H9 (cell line): ENCODE data around the gene EXOC6. TPM values are rescaled to one million over a fixed set of nuclear protein-coding genes. Genes with fewer than 3 reads are reported as not detected.

Source experiments
- DNase-seq: peaks from one replicate; pipeline ENCODE4 v3.0.0-alpha.2; 2017
- H2AFZ ChIP-seq: one replicate; pipeline ENCODE4 v1.6.1; 2013; ENCODE audit warnings: mild to moderate bottlenecking, low read length, control low read depth, moderate library complexity
- H2AK5ac ChIP-seq: 2 replicates; pipeline ENCODE4 v1.6.1; 2013; ENCODE audit warnings: low read length, control low read depth, mixed read lengths; ENCODE audit not compliant: insufficient read length
- H2BK120ac ChIP-seq: one replicate; pipeline ENCODE4 v1.6.1; 2013; ENCODE audit warnings: low read depth, mild to moderate bottlenecking, low read length, control low read depth, inconsistent platforms; ENCODE audit not compliant: poor library complexity, severe bottlenecking
- H2BK12ac ChIP-seq: 2 replicates; pipeline ENCODE4 v1.6.1; 2013; ENCODE audit warnings: low read length, control low read depth, mixed read lengths, low read depth; ENCODE audit not compliant: insufficient read length
- H2BK15ac ChIP-seq: 2 replicates; pipeline ENCODE4 v1.6.1; 2013; ENCODE audit warnings: low read depth, low read length, control low read depth
- H2BK20ac ChIP-seq: one replicate; pipeline ENCODE4 v1.6.1; 2013; ENCODE audit warnings: low read depth, mild to moderate bottlenecking, low read length, control low read depth, inconsistent platforms; ENCODE audit not compliant: poor library complexity, severe bottlenecking
- H2BK5ac ChIP-seq: 2 replicates; pipeline ENCODE4 v1.6.1; 2013; ENCODE audit warnings: low read length, control low read depth, mixed read lengths; ENCODE audit not compliant: insufficient read length
- H3K14ac ChIP-seq: 2 replicates; pipeline ENCODE4 v1.6.1; 2013; ENCODE audit warnings: low read length, control low read depth; ENCODE audit not compliant: insufficient read depth
- H3K18ac ChIP-seq: 2 replicates; pipeline ENCODE4 v1.6.1; 2013; ENCODE audit warnings: low read depth, mild to moderate bottlenecking, mixed read lengths, low read length, control low read depth; ENCODE audit not compliant: insufficient read length
- H3K23ac ChIP-seq: 2 replicates; pipeline ENCODE4 v1.6.1; 2013; ENCODE audit warnings: low read length, control low read depth, mixed read lengths, low read depth; ENCODE audit not compliant: insufficient read length
- H3K23me2 ChIP-seq: 2 replicates; pipeline ENCODE4 v1.6.1; 2013; ENCODE audit warnings: low read depth, mild to moderate bottlenecking, mixed read lengths, low read length, control low read depth; ENCODE audit not compliant: insufficient read length, poor library complexity, severe bottlenecking
- H3K27ac ChIP-seq: 2 replicates; pipeline ENCODE4 v1.5.1; 2013; ENCODE audit warnings: low read length, control low read depth, mixed read lengths, low read depth; ENCODE audit not compliant: insufficient read length
- H3K27me3 ChIP-seq: 2 replicates; pipeline ENCODE4 v1.6.1; 2013; ENCODE audit warnings: low read length, control low read depth, inconsistent platforms; ENCODE audit not compliant: insufficient read depth
- H3K4ac ChIP-seq: 2 replicates; pipeline ENCODE4 v1.6.1; 2013; ENCODE audit warnings: low read depth, mild to moderate bottlenecking, control low read depth, inconsistent platforms, low read length, moderate library complexity
- H3K4me1 ChIP-seq: 2 replicates; pipeline ENCODE4 v1.6.1; 2013; ENCODE audit warnings: low read length, control low read depth, inconsistent platforms; ENCODE audit not compliant: insufficient read depth
- H3K4me2 ChIP-seq: 2 replicates; pipeline ENCODE4 v1.6.1; 2013; ENCODE audit warnings: low read length, control low read depth, mixed read lengths; ENCODE audit not compliant: insufficient read length, insufficient read depth
- H3K56ac ChIP-seq: 2 replicates; pipeline ENCODE4 v1.6.1; 2013; ENCODE audit warnings: low read depth, mild to moderate bottlenecking, mixed read lengths, low read length, control low read depth; ENCODE audit not compliant: insufficient read length
- H3K79me1 ChIP-seq: 2 replicates; pipeline ENCODE4 v1.6.1; 2013; ENCODE audit warnings: low read depth, mild to moderate bottlenecking, moderate library complexity, low read length, control low read depth, inconsistent platforms; ENCODE audit not compliant: insufficient read depth, poor library complexity, severe bottlenecking
- H3K79me2 ChIP-seq: 2 replicates; pipeline ENCODE4 v1.6.1; 2013; ENCODE audit warnings: low read length, control low read depth, inconsistent platforms; ENCODE audit not compliant: insufficient read depth
- H3K9ac ChIP-seq: 2 replicates; pipeline ENCODE4 v1.6.1; 2013; ENCODE audit warnings: low read length, control low read depth, mixed read lengths; ENCODE audit not compliant: insufficient read length; ENCODE audit errors: extremely low read depth
- H3K9me3 ChIP-seq: one replicate; pipeline ENCODE4 v1.6.1; 2013; ENCODE audit warnings: low read depth, low read length, inconsistent platforms; ENCODE audit not compliant: control insufficient read depth
- H3T11ph ChIP-seq: one replicate; pipeline ENCODE4 v1.6.1; 2013; ENCODE audit warnings: mild to moderate bottlenecking, low read length, control low read depth, inconsistent platforms
- H4K20me1 ChIP-seq: one replicate; pipeline ENCODE4 v1.6.1; 2013; ENCODE audit not compliant: control insufficient read depth, insufficient read length, insufficient read depth
- H4K5ac ChIP-seq: 2 replicates; pipeline ENCODE4 v1.6.1; 2013; ENCODE audit warnings: low read depth, mild to moderate bottlenecking, mixed read lengths, low read length, control low read depth; ENCODE audit not compliant: insufficient read length
- H4K8ac ChIP-seq: replicated peaks from 2 replicates; pipeline ENCODE4 v1.6.1; 2013; ENCODE audit warnings: low read length, control low read depth, mixed read lengths, low read depth; ENCODE audit not compliant: insufficient read length
- H4K91ac ChIP-seq: 2 replicates; pipeline ENCODE4 v1.6.1; 2013; ENCODE audit warnings: low read depth, mild to moderate bottlenecking, moderate library complexity, mixed read lengths, low read length, control low read depth; ENCODE audit not compliant: insufficient read length
- H3K27ac Mint-ChIP-seq, 3 experiments: 2 replicates in 2 of 3; 3 replicates in 1 of 3; pipeline ENCODE4 v1.8.0; 2020 to 2021; ENCODE audit warnings: mixed read lengths in 3 of 3, mild to moderate bottlenecking in 1 of 3, moderate library complexity in 1 of 3
- H3K27me3 Mint-ChIP-seq: 2 replicates; pipeline ENCODE4 v1.8.0; 2021; ENCODE audit warnings: low read depth, mild to moderate bottlenecking, moderate library complexity, mixed read lengths
- H3K36me3 Mint-ChIP-seq, 3 experiments: 2 replicates in 2 of 3; 3 replicates in 1 of 3; pipeline ENCODE4 v1.8.0; 2020 to 2021; ENCODE audit warnings: low read depth in 3 of 3, mixed read lengths in 3 of 3; ENCODE audit not compliant: insufficient read depth in 1 of 3
- H3K4me1 Mint-ChIP-seq, 2 experiments: 2 replicates each; pipeline ENCODE4 v1.8.0; 2020; ENCODE audit warnings: mixed read lengths in 2 of 2
- H3K4me3 Mint-ChIP-seq, 2 experiments: 2 replicates in 1 of 2; 3 replicates in 1 of 2; pipeline ENCODE4 v1.8.0; 2020 to 2021; ENCODE audit warnings: mild to moderate bottlenecking in 2 of 2, mixed read lengths in 2 of 2, moderate library complexity in 1 of 2
- H3K9me3 Mint-ChIP-seq, 2 experiments: 2 replicates in 1 of 2; 3 replicates in 1 of 2; pipeline ENCODE4 v1.8.0; 2020; ENCODE audit warnings: mild to moderate bottlenecking in 2 of 2, mixed read lengths in 2 of 2, moderate library complexity in 1 of 2
- CTCF ChIP-seq: fragments of 200-600 bp; sonication (generic); conservative IDR thresholded peaks from 3 replicates; pipeline ENCODE4 v1.8.0; 2021; ENCODE audit warnings: antibody characterized with exemption, mild to moderate bottlenecking
- WGBS: extraction: QIAGEN DNeasy Blood & Tissue Kit; methylation state at CpG from one replicate; pipeline ENCODE4 v1.1.7; 2013; ENCODE audit warnings: missing lambda C conversion rate, low lambda C conversion rate, mixed read lengths; ENCODE audit not compliant: insufficient read length; ENCODE audit errors: extremely low coverage; 5-methylcytosine and 5-hydroxymethylcytosine counted together
- total RNA-seq: library from RNA; stranded (reverse); gene quantifications from 2 replicates; pipeline ENCODE4 v1.2.1, GENCODE V29; 2021

The EXOC6 gene
- total RNA-seq, 1 experiment from 2014 or later: 9.0 TPM

GRCh38 chr10:92849576-92850090 lies 1.3 kb downstream of the EXOC6 start:
- no peak overlapping the region for H3K14ac ChIP-seq
- no peak for TF ChIP-seq CTCF

More at GRCh38 chr10:92849576-92850090, 1.3 kb downstream of the EXOC6 start:
- Histone ChIP-seq H3T11ph (no peak overlapping the region), H2BK20ac (no peak overlapping the region), H3K23ac (no peak overlapping the region), H2BK120ac (no peak overlapping the region), H4K5ac (no peak overlapping the region), H4K20me1 (no peaks in the 10 kb centered on the region), H4K91ac (no peak overlapping the region), H3K4ac (no peak overlapping the region), H3K79me1 (no peaks in the 10 kb centered on the region), H2AK5ac (no peak overlapping the region), H3K79me2 (no peaks in the 10 kb centered on the region), H3K27ac (no peak overlapping the region), H3K27me3 (peaks cover 8% of the 10 kb centered on the region; the same call in 1 of the 2 replicates), H4K8ac (no peak overlapping the region), H3K4me1 (no peaks in the 10 kb centered on the region), H3K18ac (no peak overlapping the region), H3K4me2 (peak overlapping the region; percentile 92), H2BK12ac (no peak overlapping the region), H3K9ac (no peak overlapping the region), H3K9me3 (no peaks in the 10 kb centered on the region), H3K56ac (no peak overlapping the region), H3K23me2 (peaks cover 7% of the 10 kb centered on the region), H2BK15ac (no peak overlapping the region), H2BK5ac (no peak overlapping the region), H2AFZ (no peak overlapping the region)
- Mint-ChIP-seq H3K9me3 (peaks cover 5% of the 10 kb centered on the region in 2 experiments; a peak in 3 of 5 replicates), H3K4me1 (peaks cover 13% of the 10 kb centered on the region in 2 experiments), H3K4me3 (peak overlapping the region; percentile 74 to 83), H3K27me3 (peaks cover 63% of the 10 kb centered on the region), H3K27ac (no peak overlapping the region), H3K36me3 (no peaks in the 10 kb centered on the region)
- no peak for DNase-seq
- no CpG with 5 or more reads among the region's 2 CpGs for WGBS
